ENCODE measurements around the gene GDI1. TPM values are rescaled to one million over a fixed set of nuclear protein-coding genes. Genes with fewer than 3 reads are reported as not detected.

Gene GDI1
- total RNA-seq, 4 donors from 2014 or later, result 105 to 160 (median 121) TPM

- 55% methylated on average over 2 of the region's 14 CpGs; no CpG with 5 or more reads in 1 of the 2 donors for WGBS, 2 donors (ENCODE audit: low coverage in 1 of 2)
- TF ChIP-seq CTCF (IDR thresholded peaks at IDR 0.05), result no peak
- no peak for TF ChIP-seq POLR2A (IDR thresholded peaks at IDR 0.05)
- TF ChIP-seq EP300 (IDR thresholded peaks at IDR 0.05), result no peak
- no peak for TF ChIP-seq POLR2AphosphoS5 (IDR thresholded peaks at IDR 0.05)
- no peaks in the 10 kb centered on the region for H3K9me3 ChIP-seq
- H3K27me3 ChIP-seq, result no peaks in the 10 kb centered on the region
- H3K4me3 ChIP-seq, result peak overlapping the region in 1 of 2 donors; percentile 64
- peaks cover 0 to 41% of the 10 kb centered on the region in 2 donors for H3K36me3 ChIP-seq
- peaks cover 0 to 16% (median 0%) of the 10 kb centered on the region in 3 donors for H3K4me1 ChIP-seq
- H3K27ac ChIP-seq, result peak overlapping the region in 1 of 4 donors; percentile 82
- no peak for ATAC-seq
Measured at GRCh38 chrX:154459832-154460231, 22.9 kb downstream of the GDI1 start.

- peak overlapping the region in 1 of 2 donors; percentile 64 for H3K4me3 ChIP-seq
- TF ChIP-seq POLR2A (IDR thresholded peaks at IDR 0.05), result no peak
- no peak for TF ChIP-seq CTCF (IDR thresholded peaks at IDR 0.05)
- TF ChIP-seq EP300 (IDR thresholded peaks at IDR 0.05), result no peak
- no peak for TF ChIP-seq POLR2AphosphoS5 (IDR thresholded peaks at IDR 0.05)
- peaks cover 0 to 46% of the 10 kb centered on the region in 2 donors for H3K36me3 ChIP-seq
- no peaks in the 10 kb centered on the region for H3K27me3 ChIP-seq
- ATAC-seq, result no peak
- H3K27ac ChIP-seq, result peak overlapping the region in 1 of 4 donors; percentile 82
- H3K4me1 ChIP-seq, result peaks cover 0 to 16% (median 0%) of the 10 kb centered on the region in 3 donors
- H3K9me3 ChIP-seq, result no peaks in the 10 kb centered on the region
- WGBS, 2 donors (ENCODE audit: low coverage in 1 of 2), result no CpG with 5 or more reads among the region's 26 CpGs
Measured at GRCh38 chrX:154460326-154460725, 23.4 kb downstream of the GDI1 start.

GRCh38 chrX:154462396-154462795 is 25.4 kb downstream of the GDI1 start:
- TF ChIP-seq POLR2A (IDR thresholded peaks at IDR 0.05) (no peak), CTCF (IDR thresholded peaks at IDR 0.05) (no peak), POLR2AphosphoS5 (IDR thresholded peaks at IDR 0.05) (no peak), EP300 (IDR thresholded peaks at IDR 0.05) (no peak)
- WGBS, 2 donors (ENCODE audit: low coverage in 1 of 2), result 40 to 66% methylated on average over 2 of the region's 8 CpGs

GRCh38 chrX:154463611-154464220 is 26.8 kb downstream of the GDI1 start:
- H3K27me3 ChIP-seq, result no peaks in the 10 kb centered on the region
- peaks cover 0 to 13% (median 0%) of the 10 kb centered on the region in 3 donors for H3K4me1 ChIP-seq
- H3K36me3 ChIP-seq, result peaks cover 0 to 80% of the 10 kb centered on the region in 2 donors
- ATAC-seq, result no peak
- WGBS, 2 donors (ENCODE audit: low coverage in 1 of 2), result no CpG with 5 or more reads among the region's 36 CpGs
- H3K4me3 ChIP-seq, result no peak overlapping the region
- no peak overlapping the region for H3K27ac ChIP-seq
- TF ChIP-seq POLR2A (IDR thresholded peaks at IDR 0.05), result no peak
- no peak for TF ChIP-seq EP300 (IDR thresholded peaks at IDR 0.05)
- TF ChIP-seq POLR2AphosphoS5 (IDR thresholded peaks at IDR 0.05), result no peak
- no peak for TF ChIP-seq CTCF (IDR thresholded peaks at IDR 0.05)
- H3K9me3 ChIP-seq, result no peaks in the 10 kb centered on the region

More at GRCh38 chrX:154462396-154462795, 25.4 kb downstream of the GDI1 start:
- no peaks in the 10 kb centered on the region for H3K27me3 ChIP-seq
- no peaks in the 10 kb centered on the region for H3K9me3 ChIP-seq
- H3K4me3 ChIP-seq, result no peak overlapping the region
- peaks cover 0 to 16% (median 0%) of the 10 kb centered on the region in 3 donors for H3K4me1 ChIP-seq
- no peak overlapping the region for H3K27ac ChIP-seq
- ATAC-seq, result no peak
- peaks cover 0 to 67% of the 10 kb centered on the region in 2 donors for H3K36me3 ChIP-seq

- no peak overlapping the region for H3K4me3 ChIP-seq
- TF ChIP-seq EP300 (IDR thresholded peaks at IDR 0.05) (no peak), CTCF (IDR thresholded peaks at IDR 0.05) (no peak), POLR2A (IDR thresholded peaks at IDR 0.05) (no peak), POLR2AphosphoS5 (IDR thresholded peaks at IDR 0.05) (no peak)
- no peak for ATAC-seq
- H3K27me3 ChIP-seq, result no peaks in the 10 kb centered on the region
- peaks cover 0 to 2% (median 0%) of the 10 kb centered on the region in 3 donors for H3K4me1 ChIP-seq
- H3K27ac ChIP-seq, result no peak overlapping the region
- no peaks in the 10 kb centered on the region for H3K9me3 ChIP-seq
- peaks cover 0 to 92% of the 10 kb centered on the region in 2 donors for H3K36me3 ChIP-seq
- no CpG with 5 or more reads among the region's 28 CpGs for WGBS, 2 donors (ENCODE audit: low coverage in 1 of 2)
Measured at GRCh38 chrX:154464806-154465365, 27.9 kb downstream of the GDI1 start.

Data from gastroesophageal sphincter (tissue), 4 donors.